GM21723 (cell line): ENCODE results near the gene KCNIP3.

Experiments
- ATAC-seq: cut with Tn5 transposase; IDR thresholded peaks from one replicate; pipeline ENCODE4 v1.9.1; 2021; ENCODE audit warnings: mild to moderate bottlenecking, moderate library complexity; ENCODE audit not compliant: unreplicated experiment

KCNIP3 gene

GRCh38 chr2:95294579-95295250 lies 2.4 kb upstream of the KCNIP3 start:
- ATAC-seq = no peak

GRCh38 chr2:95295376-95295775 lies 1.8 kb upstream of the KCNIP3 start:
- ATAC-seq = no peak

- no peak for ATAC-seq
These were observed 1.1 kb upstream of the KCNIP3 start for GRCh38 chr2:95296011-95296410.

GRCh38 chr2:95297639-95298395 lies 670 bp downstream of the KCNIP3 start:
- no peak for ATAC-seq

- no peak for ATAC-seq
These were observed 1.5 kb downstream of the KCNIP3 start for GRCh38 chr2:95298486-95299111.

GRCh38 chr2:95299961-95300360 lies 2.8 kb downstream of the KCNIP3 start:
- no peak for ATAC-seq

- no peak for ATAC-seq
These were observed 3.3 kb downstream of the KCNIP3 start for GRCh38 chr2:95300450-95300849.

GRCh38 chr2:95301186-95301585 lies 4.0 kb downstream of the KCNIP3 start:
- ATAC-seq = no peak

GRCh38 chr2:95301876-95302641 lies 4.9 kb downstream of the KCNIP3 start:
- ATAC-seq = no peak

- no peak for ATAC-seq
These were observed 6.2 kb downstream of the KCNIP3 start for GRCh38 chr2:95303191-95303919.

GRCh38 chr2:95305380-95306061 lies 8.4 kb downstream of the KCNIP3 start:
- ATAC-seq = no peak

GRCh38 chr2:95306336-95306895 lies 9.3 kb downstream of the KCNIP3 start:
- ATAC-seq = no peak

- ATAC-seq = no peak
These were observed 9.9 kb downstream of the KCNIP3 start for GRCh38 chr2:95307036-95307435.

GRCh38 chr2:95307878-95308277 lies 10.7 kb downstream of the KCNIP3 start:
- ATAC-seq = no peak

GRCh38 chr2:95308426-95308990 lies 11.4 kb downstream of the KCNIP3 start:
- ATAC-seq = no peak

- no peak for ATAC-seq
These were observed 12.5 kb downstream of the KCNIP3 start for GRCh38 chr2:95309599-95309998.

GRCh38 chr2:95310216-95310615 lies 13.1 kb downstream of the KCNIP3 start:
- ATAC-seq = no peak

- no peak for ATAC-seq
These were observed 13.5 kb downstream of the KCNIP3 start for GRCh38 chr2:95310651-95311050.

- ATAC-seq = no peak
These were observed 14.8 kb downstream of the KCNIP3 start for GRCh38 chr2:95311815-95312542.
